Endothelial cell (in vitro differentiated cells): Measurements from ENCODE around the gene GSX1. TPM values are rescaled to one million over a fixed set of nuclear protein-coding genes. Genes with fewer than 3 reads are reported as not detected.

Experiments
- DNase-seq: peaks from one replicate; pipeline ENCODE4 v3.0.0; 2021; ENCODE audit warnings: low spot score
- H3K27ac Mint-ChIP-seq: one replicate; pipeline ENCODE4 v1.8.0; 2021; ENCODE audit warnings: mixed read lengths, inconsistent platforms; ENCODE audit not compliant: unreplicated experiment
- H3K27me3 Mint-ChIP-seq: one replicate; pipeline ENCODE4 v1.8.0; 2021; ENCODE audit warnings: mild to moderate bottlenecking, moderate library complexity, mixed read lengths, inconsistent platforms; ENCODE audit not compliant: unreplicated experiment
- H3K36me3 Mint-ChIP-seq: one replicate; pipeline ENCODE4 v1.8.0; 2021; ENCODE audit warnings: mild to moderate bottlenecking, low read depth, mixed read lengths, inconsistent platforms; ENCODE audit not compliant: unreplicated experiment
- H3K4me1 Mint-ChIP-seq: one replicate; pipeline ENCODE4 v1.8.0; 2021; ENCODE audit warnings: mild to moderate bottlenecking, mixed read lengths, inconsistent platforms; ENCODE audit not compliant: unreplicated experiment
- H3K4me3 Mint-ChIP-seq: one replicate; pipeline ENCODE4 v1.8.0; 2021; ENCODE audit warnings: mild to moderate bottlenecking, mixed read lengths, inconsistent platforms; ENCODE audit not compliant: unreplicated experiment
- H3K9me3 Mint-ChIP-seq: one replicate; pipeline ENCODE4 v1.8.0; 2021; ENCODE audit warnings: mixed read lengths, inconsistent platforms; ENCODE audit not compliant: unreplicated experiment
- total RNA-seq: library from RNA; stranded (reverse); fragmentation: NEBNext Ultra II Directional; extraction: Animal tissue kit (Norgen Biotek cat#: 25700); gene quantifications from one replicate; pipeline ENCODE4 v1.2.1, GENCODE V29; 2021; ENCODE audit not compliant: unreplicated experiment
- TF ChIP-seq, protein P1 (sequence below): fragments of 200-600 bp; sonication (generic); IDR thresholded peaks from one replicate; pipeline ENCODE4 v1.5.0; 2021; ENCODE audit warnings: antibody characterized with exemption; ENCODE audit not compliant: unreplicated experiment

The GSX1 gene
- total RNA-seq, 1 donor from 2014 or later, result not detected

DNA sequence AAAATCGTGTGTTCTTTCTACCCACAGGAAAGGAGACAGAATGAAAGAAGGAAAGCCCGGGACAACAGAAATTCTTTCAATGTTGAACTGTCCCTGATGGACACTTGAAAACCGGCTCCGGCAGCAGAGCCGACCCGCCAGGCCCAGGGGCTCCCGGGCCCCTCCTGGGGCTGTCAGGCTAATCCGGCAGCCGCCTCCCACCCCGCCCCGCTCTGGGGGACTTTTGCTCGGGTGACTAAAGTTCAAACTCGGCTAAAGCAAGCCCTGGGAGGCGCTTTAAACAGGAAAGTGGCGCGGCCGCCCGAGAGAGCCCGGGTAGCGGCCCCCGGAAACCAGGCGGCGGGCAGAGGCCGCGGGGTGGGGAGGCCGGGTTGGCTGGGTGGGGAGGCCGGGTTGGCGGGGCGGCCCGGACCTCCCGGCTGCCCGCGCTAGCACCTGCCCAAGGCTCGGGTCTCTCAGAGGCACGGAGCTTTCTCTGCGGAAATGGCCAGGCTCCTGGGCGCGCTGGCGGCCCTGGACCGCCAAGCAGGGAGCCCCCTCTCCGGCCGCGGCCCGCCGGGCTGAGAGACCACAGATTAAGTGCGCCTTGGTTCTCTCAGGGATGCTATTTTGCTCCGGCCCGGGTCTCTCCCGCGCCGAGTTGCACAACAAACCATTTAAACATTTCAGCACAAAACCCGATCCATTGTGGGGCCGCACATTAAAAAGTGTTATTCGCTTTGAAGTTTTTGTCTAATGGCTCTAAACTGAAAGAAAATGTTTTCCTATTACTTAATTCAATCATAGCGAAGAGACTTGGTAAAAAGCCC lies 2.6 kb upstream of the GSX1 start:
- Mint-ChIP-seq H3K36me3 (peaks cover 9% of the 10 kb centered on the region), H3K4me1 (peaks cover 28% of the 10 kb centered on the region), H3K27me3 (peaks cover 26% of the 10 kb centered on the region), H3K9me3 (no peaks in the 10 kb centered on the region), H3K27ac (no peak overlapping the region), H3K4me3 (peak overlapping the region; percentile 34)
- TF ChIP-seq, protein P1, sequence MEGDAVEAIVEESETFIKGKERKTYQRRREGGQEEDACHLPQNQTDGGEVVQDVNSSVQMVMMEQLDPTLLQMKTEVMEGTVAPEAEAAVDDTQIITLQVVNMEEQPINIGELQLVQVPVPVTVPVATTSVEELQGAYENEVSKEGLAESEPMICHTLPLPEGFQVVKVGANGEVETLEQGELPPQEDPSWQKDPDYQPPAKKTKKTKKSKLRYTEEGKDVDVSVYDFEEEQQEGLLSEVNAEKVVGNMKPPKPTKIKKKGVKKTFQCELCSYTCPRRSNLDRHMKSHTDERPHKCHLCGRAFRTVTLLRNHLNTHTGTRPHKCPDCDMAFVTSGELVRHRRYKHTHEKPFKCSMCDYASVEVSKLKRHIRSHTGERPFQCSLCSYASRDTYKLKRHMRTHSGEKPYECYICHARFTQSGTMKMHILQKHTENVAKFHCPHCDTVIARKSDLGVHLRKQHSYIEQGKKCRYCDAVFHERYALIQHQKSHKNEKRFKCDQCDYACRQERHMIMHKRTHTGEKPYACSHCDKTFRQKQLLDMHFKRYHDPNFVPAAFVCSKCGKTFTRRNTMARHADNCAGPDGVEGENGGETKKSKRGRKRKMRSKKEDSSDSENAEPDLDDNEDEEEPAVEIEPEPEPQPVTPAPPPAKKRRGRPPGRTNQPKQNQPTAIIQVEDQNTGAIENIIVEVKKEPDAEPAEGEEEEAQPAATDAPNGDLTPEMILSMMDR, result no peak
- no peak for DNase-seq

DNA sequence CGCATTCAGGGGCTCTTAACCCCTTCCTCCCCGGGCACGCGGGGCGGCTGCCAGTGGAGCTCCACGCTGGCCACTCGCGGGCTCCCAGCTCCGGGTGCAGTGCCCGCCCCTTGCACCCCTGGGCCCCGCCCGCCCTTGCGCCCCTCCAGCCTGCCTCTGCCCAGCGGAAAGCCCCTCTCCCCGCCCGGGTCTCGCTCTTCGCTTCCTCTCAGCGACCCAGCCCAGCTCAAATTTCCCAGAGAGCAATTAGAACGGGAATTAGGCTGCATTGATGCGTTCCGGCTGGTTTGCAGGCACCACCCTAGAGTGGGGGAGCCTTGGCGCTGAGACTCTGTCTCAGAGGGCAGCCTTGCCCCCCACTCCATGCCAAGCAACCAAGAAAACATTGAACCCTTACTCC lies 1.8 kb upstream of the GSX1 start:
- H3K27me3 Mint-ChIP-seq, result peaks cover 26% of the 10 kb centered on the region
- no peak for DNase-seq
- H3K4me1 Mint-ChIP-seq, result peaks cover 34% of the 10 kb centered on the region
- no peaks in the 10 kb centered on the region for H3K9me3 Mint-ChIP-seq
- TF ChIP-seq, protein P1, result no peak
- no peak overlapping the region for H3K27ac Mint-ChIP-seq
- H3K4me3 Mint-ChIP-seq, result no peak overlapping the region
- peaks cover 9% of the 10 kb centered on the region for H3K36me3 Mint-ChIP-seq

DNA sequence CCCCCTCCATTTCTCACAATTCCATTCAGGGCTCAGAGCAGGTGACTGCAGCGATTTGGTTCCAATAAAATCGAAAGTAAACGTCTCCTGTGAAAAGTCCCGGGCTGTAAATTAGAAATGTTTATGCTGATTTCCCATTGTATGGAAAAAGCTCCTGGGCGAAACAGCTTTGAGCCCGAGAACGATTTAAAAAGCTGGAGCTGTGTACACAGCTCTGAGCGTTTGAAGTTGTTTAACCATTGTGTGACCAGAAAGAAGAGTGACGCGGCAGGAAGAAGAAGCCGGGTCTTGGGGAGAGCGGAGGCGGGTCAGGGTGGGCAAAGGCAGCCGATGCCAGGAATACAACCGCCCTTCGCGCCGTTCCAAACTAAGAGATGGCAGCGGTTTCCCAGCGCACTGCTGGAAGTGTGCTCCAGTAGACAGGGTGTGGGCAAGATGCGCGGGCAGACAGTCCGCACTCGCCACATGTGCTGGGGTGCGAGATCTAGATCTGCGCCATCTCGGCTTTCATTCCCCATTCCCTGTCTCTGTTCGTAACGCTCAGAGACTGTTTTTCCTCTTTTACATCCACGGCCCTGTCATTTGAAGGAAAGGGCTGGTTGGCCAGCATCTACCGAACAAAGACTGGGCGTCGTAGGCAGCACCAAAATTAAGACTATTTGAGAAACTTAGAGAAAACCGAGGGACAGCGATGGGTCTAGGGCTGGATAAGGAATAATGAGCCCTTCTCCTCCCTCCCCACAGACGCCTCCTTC lies 960 bp upstream of the GSX1 start:
- H3K36me3 Mint-ChIP-seq, result peaks cover 9% of the 10 kb centered on the region
- no peak for DNase-seq
- H3K4me3 Mint-ChIP-seq, result peak overlapping the region; percentile 12
- H3K27me3 Mint-ChIP-seq, result peaks cover 26% of the 10 kb centered on the region
- TF ChIP-seq, protein P1, result no peak
- no peaks in the 10 kb centered on the region for H3K9me3 Mint-ChIP-seq
- peaks cover 40% of the 10 kb centered on the region for H3K4me1 Mint-ChIP-seq
- no peak overlapping the region for H3K27ac Mint-ChIP-seq

DNA sequence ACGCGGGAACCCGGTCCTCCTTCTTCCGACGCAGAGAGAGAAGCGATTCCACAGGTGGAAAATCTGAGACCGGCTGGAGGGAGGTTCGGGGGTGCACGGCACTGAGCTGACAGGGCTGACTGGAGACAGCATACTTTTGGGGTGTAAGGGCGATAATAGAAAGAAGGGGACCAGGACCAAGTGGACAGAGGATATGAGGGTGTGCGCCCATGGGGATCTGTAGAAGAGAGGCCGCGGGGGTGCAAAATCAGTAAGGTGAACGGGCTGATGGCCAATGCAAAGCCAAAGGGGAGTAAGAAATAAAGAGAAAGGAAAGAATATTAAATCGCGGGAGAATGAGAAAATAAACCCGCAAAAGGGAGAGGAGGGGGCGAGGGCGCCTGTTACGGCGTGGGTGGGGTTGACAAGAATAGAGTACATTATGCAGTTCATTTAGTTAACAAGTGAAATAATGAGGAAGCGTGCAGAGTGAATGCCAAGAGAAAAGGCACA lies 336 bp upstream of the GSX1 start:
- Mint-ChIP-seq H3K4me3 (no peak overlapping the region), H3K27me3 (peaks cover 26% of the 10 kb centered on the region), H3K27ac (no peak overlapping the region), H3K4me1 (peaks cover 46% of the 10 kb centered on the region), H3K9me3 (no peaks in the 10 kb centered on the region), H3K36me3 (peaks cover 9% of the 10 kb centered on the region)
- no peak for DNase-seq
- TF ChIP-seq, protein P1, result no peak
